Mesothelial cell of epicardium (in vitro differentiated cells): ENCODE results near the gene MEF2C. TPM values are rescaled to one million over a fixed set of nuclear protein-coding genes. Genes with fewer than 3 reads are reported as not detected.

ENCODE experiments used
- DNase-seq, 2 experiments: peaks; one replicate each; pipeline ENCODE4 v3.0.0; 2021; ENCODE audit warnings: low spot score in 2 of 2; ENCODE audit not compliant: unreplicated experiment in 2 of 2
- H3K27ac Mint-ChIP-seq: 2 replicates; pipeline ENCODE4 v1.8.0; 2021; ENCODE audit warnings: mixed read lengths
- H3K27me3 Mint-ChIP-seq: 2 replicates; pipeline ENCODE4 v1.8.0; 2021; ENCODE audit warnings: low read depth, mixed read lengths
- H3K36me3 Mint-ChIP-seq: 2 replicates; pipeline ENCODE4 v1.8.0; 2021; ENCODE audit warnings: mixed read lengths
- H3K4me1 Mint-ChIP-seq: 2 replicates; pipeline ENCODE4 v1.8.0; 2021; ENCODE audit warnings: mixed read lengths
- H3K4me3 Mint-ChIP-seq: 2 replicates; pipeline ENCODE4 v1.8.0; 2021; ENCODE audit warnings: mild to moderate bottlenecking, moderate library complexity, mixed read lengths
- H3K9me3 Mint-ChIP-seq: 2 replicates; pipeline ENCODE4 v1.8.0; 2021; ENCODE audit warnings: mixed read lengths
- CTCF ChIP-seq: fragments of 200-600 bp; sonication (generic); IDR thresholded peaks from one replicate; pipeline ENCODE4 v1.5.0; 2021; ENCODE audit warnings: antibody characterized with exemption; ENCODE audit not compliant: unreplicated experiment
- total RNA-seq: library from RNA; stranded (reverse); gene quantifications from 3 replicates; pipeline ENCODE4 v1.2.1, GENCODE V29; 2021

The MEF2C gene
- total RNA-seq, 1 donor from 2014 or later = 9.1 TPM

- TF ChIP-seq CTCF = no peak
- Mint-ChIP-seq H3K36me3 (no peaks in the 10 kb centered on the region), H3K4me3 (no peak overlapping the region), H3K4me1 (peaks cover 10% of the 10 kb centered on the region), H3K9me3 (no peaks in the 10 kb centered on the region), H3K27me3 (peaks cover 98% of the 10 kb centered on the region), H3K27ac (no peak overlapping the region)
- no peak for DNase-seq
These were observed 188.8 kb downstream of the MEF2C start for GRCh38 chr5:88694023-88694679.

- no peaks in the 10 kb centered on the region for H3K36me3 Mint-ChIP-seq
- H3K4me3 Mint-ChIP-seq = no peak overlapping the region
- peaks cover 10% of the 10 kb centered on the region for H3K4me1 Mint-ChIP-seq
- TF ChIP-seq CTCF = no peak
- H3K27ac Mint-ChIP-seq = no peak overlapping the region
- peaks cover 98% of the 10 kb centered on the region for H3K27me3 Mint-ChIP-seq
- no peak for DNase-seq
- no peaks in the 10 kb centered on the region for H3K9me3 Mint-ChIP-seq
These were observed 189.7 kb downstream of the MEF2C start for GRCh38 chr5:88693071-88693932.

- TF ChIP-seq CTCF = no peak
- no peaks in the 10 kb centered on the region for H3K36me3 Mint-ChIP-seq
- H3K4me1 Mint-ChIP-seq = peaks cover 10% of the 10 kb centered on the region
- DNase-seq = no peak
- peaks cover 98% of the 10 kb centered on the region for H3K27me3 Mint-ChIP-seq
- H3K27ac Mint-ChIP-seq = no peak overlapping the region
- no peak overlapping the region for H3K4me3 Mint-ChIP-seq
- H3K9me3 Mint-ChIP-seq = no peaks in the 10 kb centered on the region
These were observed 190.8 kb downstream of the MEF2C start for GRCh38 chr5:88691945-88692868.

GRCh38 chr5:88691230-88691582, 191.8 kb downstream of the MEF2C start:
- Mint-ChIP-seq H3K27ac (no peak overlapping the region), H3K4me3 (peak overlapping the region; percentile 59), H3K36me3 (no peaks in the 10 kb centered on the region), H3K4me1 (peaks cover 10% of the 10 kb centered on the region), H3K27me3 (peaks cover 99% of the 10 kb centered on the region), H3K9me3 (no peaks in the 10 kb centered on the region)
- TF ChIP-seq CTCF = peak; percentile 9
- no peak for DNase-seq

- Mint-ChIP-seq H3K27me3 (peaks cover 99% of the 10 kb centered on the region), H3K9me3 (no peaks in the 10 kb centered on the region), H3K27ac (no peak overlapping the region), H3K4me3 (peak overlapping the region; percentile 59), H3K4me1 (peaks cover 10% of the 10 kb centered on the region), H3K36me3 (no peaks in the 10 kb centered on the region)
- peak in 1 of 2 experiments; percentile 75 for DNase-seq
- TF ChIP-seq CTCF = peak; percentile 89
These were observed 192.4 kb downstream of the MEF2C start for GRCh38 chr5:88690409-88691229.
